IPS-11a (cell line): ENCODE data around the gene MIER2.
A peak's percentile ranks its signal among the peaks of the same experiment; 100 is the strongest.
"Not testable (repeated sequence)": the region's sequence is repeated elsewhere in the genome, so short reads cannot be mapped to it uniquely, and the experiment has no call there.

ENCODE experiments used
- H3K4me3 ChIP-seq: one replicate; pipeline ENCODE4 v1.5.1; 2013; ENCODE audit warnings: low read depth, low read length, control low read depth

The MIER2 gene

GRCh38 chr19:364496-365287 is 20.1 kb upstream of the MIER2 start:
- H3K4me3 ChIP-seq, result no peak overlapping the region

- no peak overlapping the region for H3K4me3 ChIP-seq
Measured at GRCh38 chr19:362683-363082, 18.1 kb upstream of the MIER2 start.

DNA sequence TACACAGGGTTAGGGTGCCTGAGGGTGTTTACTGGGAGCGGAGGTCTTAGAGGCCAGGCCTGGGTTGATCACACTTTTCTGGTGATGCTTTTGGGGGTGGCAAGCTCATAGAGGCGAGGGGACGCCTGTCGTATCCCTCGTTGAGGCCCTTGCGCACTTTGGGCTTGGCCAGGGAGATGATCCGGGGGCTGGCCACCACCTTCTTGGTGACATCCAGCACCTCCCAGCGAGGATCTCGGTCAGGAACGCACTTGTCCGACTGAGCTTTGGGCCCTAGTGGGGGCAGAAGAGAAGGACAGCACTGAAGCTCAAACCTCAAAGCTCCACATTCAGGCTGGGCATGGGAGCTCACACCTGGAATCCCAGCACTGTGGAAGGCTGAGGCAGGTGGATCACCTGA is 17.6 kb upstream of the MIER2 start:
- no peak overlapping the region for H3K4me3 ChIP-seq

GRCh38 chr19:359653-359925 is 15.0 kb upstream of the MIER2 start:
- no peak overlapping the region for H3K4me3 ChIP-seq

DNA sequence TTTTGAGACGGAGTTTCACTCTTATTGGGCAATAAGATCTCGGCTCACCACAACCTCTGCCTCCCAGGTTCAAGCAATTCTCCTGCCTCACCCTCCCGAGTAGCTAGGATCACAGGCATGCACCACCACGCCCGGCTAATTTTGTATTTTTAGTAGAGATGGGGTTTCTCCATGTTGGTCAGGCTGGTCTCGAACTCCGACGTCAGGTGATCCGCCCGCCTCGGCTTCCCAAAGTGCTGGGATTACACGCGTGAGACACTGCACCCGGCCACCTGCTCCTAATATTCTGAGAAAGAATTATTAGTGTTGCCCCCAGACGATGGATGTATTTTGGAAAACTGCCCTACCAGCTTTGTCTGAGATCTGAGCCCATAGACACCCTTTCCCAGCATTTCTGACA is 10.9 kb upstream of the MIER2 start:
- not testable (repeated sequence) for H3K4me3 ChIP-seq

- no peak overlapping the region for H3K4me3 ChIP-seq
Measured at GRCh38 chr19:355134-355533, 10.5 kb upstream of the MIER2 start.

GRCh38 chr19:351976-352625 is 7.5 kb upstream of the MIER2 start:
- H3K4me3 ChIP-seq, result no peak overlapping the region

DNA sequence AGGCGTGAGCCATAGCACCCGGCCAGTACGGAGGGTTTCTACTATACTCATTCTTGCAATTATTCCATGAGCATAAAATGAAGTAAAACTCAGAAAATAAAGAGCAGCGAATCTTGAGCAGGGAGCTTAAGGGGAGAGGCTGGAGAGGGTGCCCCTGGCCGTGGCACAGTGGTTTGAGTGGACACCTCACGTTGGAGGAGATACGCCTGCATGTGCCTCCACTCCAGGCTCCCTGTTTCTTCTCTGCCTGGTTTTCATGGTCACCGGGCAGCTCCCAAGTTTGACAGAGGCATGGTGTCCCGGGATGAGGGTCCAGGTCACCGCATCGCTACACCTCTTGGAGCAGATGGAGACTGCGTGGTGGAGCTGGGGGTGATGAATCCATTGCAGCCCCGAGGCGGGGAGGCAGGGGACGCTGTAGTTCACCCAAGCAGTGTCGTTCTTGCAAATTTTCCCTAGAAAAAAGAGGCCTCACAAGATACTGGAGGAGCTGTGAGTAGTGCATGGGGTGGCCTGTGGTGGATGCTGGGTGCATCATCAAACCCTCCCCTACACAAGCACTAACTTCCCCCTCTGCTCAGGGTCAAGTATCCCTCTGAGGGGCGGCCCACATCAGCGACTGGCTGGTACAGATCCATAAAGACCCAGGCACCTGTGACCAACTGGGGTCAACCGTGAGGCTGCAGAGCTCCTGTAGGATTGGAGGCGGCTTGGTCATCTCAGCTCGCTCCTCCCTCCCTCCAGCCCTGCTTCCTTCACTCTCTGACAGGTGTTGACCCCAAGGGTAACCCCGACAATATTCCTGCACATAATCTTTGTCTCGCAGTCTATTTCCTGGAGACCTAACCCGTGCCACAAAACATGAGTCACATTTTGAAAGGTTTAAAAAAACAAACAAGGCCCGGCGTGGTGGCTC is 3.6 kb upstream of the MIER2 start:
- H3K4me3 ChIP-seq, result no peak overlapping the region

DNA sequence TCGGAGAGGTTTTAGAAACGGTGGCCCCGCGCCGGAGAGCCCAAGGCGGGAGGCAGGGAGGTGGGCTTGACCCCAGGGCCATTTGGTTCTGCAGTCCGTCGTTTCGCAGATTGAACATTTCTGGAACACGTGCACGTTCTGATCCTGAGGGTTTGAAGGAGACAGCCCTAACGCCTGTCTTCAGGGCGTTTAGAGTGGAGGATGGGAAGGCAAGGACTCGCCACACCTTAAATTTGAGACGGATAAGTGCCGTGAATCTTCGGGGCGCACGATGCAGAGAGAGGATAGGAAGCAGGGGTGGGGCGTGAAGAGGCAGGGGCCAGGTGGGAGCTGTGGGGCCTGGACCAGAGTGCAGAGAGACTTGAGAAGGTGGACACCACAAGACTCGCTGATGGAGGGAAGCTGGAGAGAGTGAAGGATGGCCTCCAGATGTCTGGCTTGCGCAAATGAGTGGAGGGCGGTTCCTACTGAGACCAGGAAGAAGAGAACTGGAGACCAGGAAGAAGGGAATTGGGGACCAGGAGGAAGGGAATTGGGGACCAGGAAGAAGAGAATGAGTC is 804 bp upstream of the MIER2 start:
- H3K4me3 ChIP-seq, result no peak overlapping the region

DNA sequence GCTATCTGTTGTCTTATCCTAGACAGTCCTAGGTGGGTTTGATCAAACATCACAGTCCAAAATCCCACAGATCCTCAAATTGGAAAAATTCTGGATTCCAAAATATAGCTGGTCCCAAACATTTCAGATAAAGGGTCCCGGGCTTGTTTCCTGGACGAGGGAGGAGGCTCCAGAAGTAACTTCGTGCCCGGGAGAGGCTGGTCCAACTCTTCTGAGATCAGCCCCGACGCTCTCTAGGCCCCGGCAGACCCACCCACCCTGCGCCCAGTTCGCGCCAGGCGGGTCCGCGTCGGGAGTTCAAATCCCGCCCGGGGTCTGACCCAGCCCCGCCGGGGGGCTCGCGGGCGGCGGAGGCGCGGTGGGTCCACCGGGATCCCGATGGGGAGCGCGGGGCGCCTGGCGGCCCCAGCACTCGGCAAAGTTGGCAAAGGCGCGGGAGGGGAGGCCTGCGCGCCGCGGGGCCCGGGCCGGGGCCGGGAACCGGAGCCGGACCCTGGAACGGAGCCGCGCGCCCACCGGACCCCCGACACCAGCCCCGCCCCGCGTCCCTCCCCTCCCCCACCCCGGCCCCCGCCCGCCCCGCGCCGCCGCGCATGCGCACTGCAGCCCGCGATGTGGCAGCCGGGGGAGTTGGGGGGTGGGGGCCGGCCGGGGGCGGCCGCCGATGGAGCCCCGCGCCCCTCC is 513 bp downstream of the MIER2 start:
- peak overlapping the region; percentile 56 for H3K4me3 ChIP-seq

GRCh38 chr19:343451-343931 is 1.1 kb downstream of the MIER2 start:
- H3K4me3 ChIP-seq, result peak overlapping the region; percentile 56

DNA sequence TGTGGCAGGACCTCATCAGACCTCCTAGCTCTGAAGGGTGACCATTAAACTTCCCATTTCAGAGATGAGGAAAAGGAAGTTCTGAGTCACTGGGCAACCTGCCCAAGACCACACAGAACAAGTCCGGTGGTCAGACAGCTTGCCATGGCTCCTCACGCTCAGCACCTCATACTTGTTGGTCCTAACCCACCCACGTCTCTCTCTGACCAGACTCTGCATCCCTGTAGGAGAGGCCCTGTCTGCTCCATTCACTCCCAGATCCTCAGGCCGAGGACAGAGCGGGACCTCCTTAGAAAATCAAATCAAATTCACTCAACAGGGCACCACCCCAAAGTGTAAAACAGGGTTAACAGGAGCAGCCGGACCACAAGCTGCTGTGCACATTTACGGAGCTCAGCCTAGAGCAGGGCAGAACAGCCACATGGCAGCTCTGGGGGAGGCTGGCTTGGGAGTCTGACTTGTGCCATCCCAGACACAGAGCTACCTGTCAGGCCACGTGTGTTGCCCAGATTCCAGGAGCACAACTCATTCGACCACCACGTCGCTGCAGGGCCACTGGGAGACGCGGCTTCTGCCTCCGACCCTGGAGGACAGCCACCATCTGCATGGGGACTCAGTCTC is 1.7 kb downstream of the MIER2 start:
- H3K4me3 ChIP-seq, result no peak overlapping the region

GRCh38 chr19:342128-342455 is 2.5 kb downstream of the MIER2 start:
- no peak overlapping the region for H3K4me3 ChIP-seq

GRCh38 chr19:341386-342127 is 3.0 kb downstream of the MIER2 start:
- H3K4me3 ChIP-seq, result no peak overlapping the region

DNA sequence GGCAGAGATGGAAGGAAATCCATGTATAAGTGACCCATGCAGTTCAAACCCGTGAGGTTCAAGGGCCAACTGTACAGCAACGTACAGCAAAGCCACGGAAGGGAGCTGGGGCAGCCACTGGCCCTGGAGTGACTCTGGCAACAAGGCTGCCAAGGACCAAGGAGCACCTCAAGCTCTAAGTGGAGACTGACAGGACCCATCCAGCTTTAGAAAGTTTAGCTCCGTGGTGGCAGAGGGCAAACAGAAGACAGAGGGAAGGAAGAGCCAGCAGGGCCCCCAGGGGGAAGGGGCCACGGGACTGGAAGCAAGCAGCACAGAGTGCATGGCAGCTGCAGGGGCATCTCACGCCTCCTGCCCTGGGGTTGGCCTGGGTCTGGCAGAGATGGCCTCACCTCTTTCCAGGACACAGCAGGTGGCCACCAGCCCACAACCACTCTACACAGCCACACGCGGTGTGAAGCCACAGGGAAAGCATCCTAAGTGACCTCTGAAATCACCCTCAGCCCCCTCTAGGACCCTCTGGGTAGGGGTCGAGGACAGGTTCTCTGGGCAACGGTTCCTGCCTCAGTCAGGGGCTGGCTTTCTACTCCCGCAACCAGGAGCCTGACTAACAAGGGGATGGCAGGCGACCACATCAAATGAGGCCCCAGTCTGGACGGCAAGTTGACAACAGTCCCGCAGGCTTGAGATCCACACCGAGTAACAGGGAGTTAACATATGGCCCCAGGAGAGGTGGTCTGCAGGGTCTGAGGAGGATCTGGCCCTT is 3.8 kb downstream of the MIER2 start:
- no peak overlapping the region for H3K4me3 ChIP-seq

DNA sequence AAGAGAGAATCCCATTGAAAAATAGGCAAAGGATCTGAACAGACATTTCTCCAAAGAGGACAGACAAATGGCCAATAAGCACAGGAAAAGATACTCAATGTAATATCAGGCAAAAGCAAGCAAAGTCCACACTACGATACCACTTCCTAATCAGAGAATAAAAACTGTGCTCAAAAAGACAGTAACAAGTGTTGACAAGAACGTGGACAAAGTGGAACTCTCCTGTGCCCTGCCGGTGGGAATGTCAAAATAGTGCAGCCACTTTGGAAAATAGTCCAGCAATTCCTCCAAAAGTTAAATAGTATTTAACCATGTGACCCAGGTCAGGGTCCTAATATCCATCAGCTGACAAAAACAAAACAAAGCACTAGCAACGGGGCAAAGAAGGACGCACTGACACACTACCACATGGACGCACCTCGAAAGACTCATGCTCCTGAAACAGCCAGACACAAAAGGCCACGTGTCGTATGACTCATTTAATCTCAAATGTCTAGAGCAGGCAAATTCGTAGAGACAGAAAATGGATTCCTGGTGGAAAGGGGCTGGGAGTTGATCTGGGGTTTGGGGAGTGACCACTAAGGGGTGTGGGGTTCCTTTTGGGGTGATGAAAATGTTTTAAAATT is 5.2 kb downstream of the MIER2 start:
- no peak overlapping the region for H3K4me3 ChIP-seq

DNA sequence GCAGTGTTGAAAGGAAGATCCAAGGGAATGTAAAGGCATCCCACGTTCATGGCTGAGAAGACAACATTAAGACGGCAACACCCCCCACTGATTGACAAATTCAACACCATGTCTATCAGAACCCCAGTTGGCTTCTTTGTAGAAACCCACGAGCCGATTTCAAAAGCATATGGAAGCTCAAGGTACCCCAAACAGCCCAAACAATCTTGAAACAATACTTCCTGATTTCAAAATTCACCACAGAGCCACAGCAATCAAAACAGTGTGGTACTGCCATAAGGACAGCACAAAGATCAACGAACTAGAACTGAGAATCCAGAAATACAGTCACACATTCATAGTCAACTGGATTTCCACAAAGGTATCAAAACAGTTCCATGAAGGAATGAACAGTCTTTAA is 6.2 kb downstream of the MIER2 start:
- H3K4me3 ChIP-seq, result no peak overlapping the region

DNA sequence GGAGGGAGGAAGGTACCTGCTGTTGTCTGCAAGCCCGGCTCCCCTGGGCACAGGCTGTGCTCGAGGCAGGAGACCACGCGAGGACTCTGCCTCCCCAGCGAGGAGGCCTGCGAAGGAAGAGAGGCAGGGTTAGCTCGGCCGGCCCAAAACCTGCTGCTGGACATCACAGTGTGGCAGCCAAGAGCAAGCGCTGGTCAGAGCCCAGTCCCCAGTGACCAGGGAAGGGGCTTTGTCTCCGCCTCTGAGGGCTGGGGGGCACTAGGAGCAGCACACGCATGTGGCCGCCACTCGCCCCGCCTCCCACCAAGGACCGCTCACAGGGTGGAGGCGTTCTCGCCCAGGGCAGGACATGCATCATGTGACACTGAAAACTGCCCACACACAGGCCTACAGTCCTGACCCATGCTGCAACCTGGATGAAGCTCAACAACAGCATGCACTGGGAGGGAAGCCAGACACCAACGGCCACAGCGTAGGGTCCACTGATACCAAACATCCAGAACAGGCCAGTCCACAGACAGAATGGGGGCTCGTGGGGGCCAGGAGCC is 8.5 kb downstream of the MIER2 start:
- H3K4me3 ChIP-seq, result no peak overlapping the region
